IMR-90 (cell line): Measurements from ENCODE around the gene CD209.

Source experiments
- BHLHE40 ChIP-seq: fragments of 150-350 bp; IDR thresholded peaks from 2 replicates; pipeline ENCODE4 v1.6.1; 2016; ENCODE audit warnings: mild to moderate bottlenecking, low read depth, low read length
- CEBPB ChIP-seq: IDR thresholded peaks from 2 replicates; pipeline ENCODE4 v1.6.1; 2012; ENCODE audit warnings: low read depth, low read length, improper control_type of control experiment
- CHD1 ChIP-seq: IDR thresholded peaks from 2 replicates; pipeline ENCODE4 v1.6.1; 2012; ENCODE audit warnings: low read depth, low read length, improper control_type of control experiment
- CTCF ChIP-seq: conservative IDR thresholded peaks from 2 replicates; pipeline ENCODE4 v1.5.1; 2012; ENCODE audit warnings: mild to moderate bottlenecking, low read depth, low read length, improper control_type of control experiment
- ELK1 ChIP-seq: fragments of 150-350 bp; IDR thresholded peaks from 2 replicates; pipeline ENCODE4 v1.6.1; 2016; ENCODE audit warnings: low read depth, mild to moderate bottlenecking, low read length, moderate library complexity, borderline replicate concordance
- FOS ChIP-seq: fragments of 150-350 bp; IDR thresholded peaks from 2 replicates; pipeline ENCODE4 v1.6.1; 2016; ENCODE audit warnings: low read depth, low read length
- MXI1 ChIP-seq: IDR thresholded peaks from 2 replicates; pipeline ENCODE4 v1.6.1; 2012; ENCODE audit warnings: low read depth, mild to moderate bottlenecking, low read length, moderate library complexity, borderline replicate concordance
- POLR2A ChIP-seq: IDR thresholded peaks from 2 replicates; pipeline ENCODE4 v1.6.1; 2012; ENCODE audit warnings: mild to moderate bottlenecking, low read depth, low read length
- RAD21 ChIP-seq: IDR thresholded peaks from 2 replicates; pipeline ENCODE4 v1.6.1; 2012; ENCODE audit warnings: low read length, improper control_type of control experiment

GRCh38 chr19:7692417-7693088, 54.8 kb downstream of the CD209 start:
- TF ChIP-seq CEBPB (no peak), CTCF (no peak), FOS (no peak), ELK1 (no peak), RAD21 (no peak), MXI1 (no peak), CHD1 (no peak), POLR2A (no peak), BHLHE40 (no peak)
